Activated B cell treated with CpG ODN at 0.5 μM for 24 hours (primary cell): Measurements from ENCODE around the gene FLNC. TPM values are rescaled to one million over a fixed set of nuclear protein-coding genes. Genes with fewer than 3 reads are reported as not detected.

Experiments used
- ATAC-seq: fragments of 200-7000 bp; cut with Tn5 transposase; one replicate; pipeline ENCODE4 v1.10.0; 2021; ENCODE audit warnings: low read depth, mild to moderate bottlenecking, moderate library complexity
- CTCF ChIA-PET: fragments of 350-600 bp; sonication (Branson Sonifier 250); formaldehyde crosslinking; loops from one replicate; lab custom pipeline; 2021; ENCODE audit warnings: antibody characterized with exemption; lab: Charles Lee
- POLR2A ChIA-PET: fragments of 350-600 bp; sonication (Branson Sonifier 250); formaldehyde crosslinking; loops from one replicate; lab custom pipeline; 2021; ENCODE audit warnings: antibody characterized with exemption; lab: Charles Lee
- DNase-seq: peaks from one replicate; pipeline ENCODE4 v3.0.0; 2022
- H3K27ac Mint-ChIP-seq: one replicate; pipeline ENCODE4 v1.8.0; 2020; ENCODE audit warnings: mixed read lengths
- H3K27me3 Mint-ChIP-seq: one replicate; pipeline ENCODE4 v1.8.0; 2021; ENCODE audit warnings: mixed read lengths
- H3K36me3 Mint-ChIP-seq: one replicate; pipeline ENCODE4 v1.8.0; 2021; ENCODE audit warnings: low read depth, mixed read lengths
- H3K4me1 Mint-ChIP-seq: one replicate; pipeline ENCODE4 v1.8.0; 2021; ENCODE audit warnings: mixed read lengths
- H3K4me3 Mint-ChIP-seq: one replicate; pipeline ENCODE4 v1.8.0; 2020; ENCODE audit warnings: mild to moderate bottlenecking, mixed read lengths
- H3K9me3 Mint-ChIP-seq: one replicate; pipeline ENCODE4 v1.8.0; 2020; ENCODE audit warnings: mixed read lengths
- CTCF ChIP-seq: fragments of 200-600 bp; IDR thresholded peaks from one replicate; pipeline ENCODE4 v1.8.0; 2022; ENCODE audit warnings: antibody characterized with exemption, mild to moderate bottlenecking
- intact Hi-C: fragments of 100-400 bp; cut with micrococcal nuclease; formaldehyde crosslinking; loops from one replicate; pipeline ENCODE4 v1.15.1; 2024
- total RNA-seq: library from RNA; stranded (reverse); gene quantifications from 2 replicates; pipeline ENCODE4 v1.2.3, GENCODE V29; 2022

The FLNC gene
- total RNA-seq, 1 donor from 2014 or later, result not detected

DNA sequence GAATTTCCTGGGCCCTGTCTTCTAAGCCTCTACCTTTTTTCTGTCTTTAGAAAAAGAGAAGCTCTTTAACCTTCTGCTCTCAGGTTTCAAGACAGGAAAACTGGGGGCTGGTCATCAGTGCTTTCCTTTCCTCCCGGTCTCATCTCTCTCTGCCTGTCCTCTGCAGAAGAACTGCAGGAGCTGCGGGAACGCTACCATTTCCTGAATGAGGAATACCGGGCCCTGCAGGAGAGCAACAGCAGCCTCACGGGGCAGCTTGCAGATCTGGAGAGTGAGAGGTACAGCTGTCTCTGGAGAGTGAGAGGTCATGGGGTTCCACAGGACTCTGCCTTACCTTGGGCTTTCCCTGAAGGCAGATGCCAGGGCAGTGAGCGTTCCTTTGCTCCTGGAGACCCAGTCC is 25.7 kb upstream of the FLNC start:
- intact Hi-C loops, result no loop called here
- CTCF ChIA-PET, result no interaction called here
- H3K9me3 Mint-ChIP-seq, result no peaks in the 10 kb centered on the region

GRCh38 chr7:128805225-128805624 is 25.0 kb upstream of the FLNC start:
- no peak for TF ChIP-seq CTCF
- no peaks in the 10 kb centered on the region for H3K27me3 Mint-ChIP-seq
- ATAC-seq, result no peak
- CTCF ChIA-PET, result no interaction called here
- no peak for DNase-seq
- no peaks in the 10 kb centered on the region for H3K36me3 Mint-ChIP-seq
- H3K4me1 Mint-ChIP-seq, result no peaks in the 10 kb centered on the region
- no peaks in the 10 kb centered on the region for H3K9me3 Mint-ChIP-seq
- no peak overlapping the region for H3K4me3 Mint-ChIP-seq
- intact Hi-C loops, result no loop called here
- POLR2A ChIA-PET, result no interaction called here
- H3K27ac Mint-ChIP-seq, result no peak overlapping the region

More for the DNA sequence above, 25.7 kb upstream of the FLNC start:
- no peak overlapping the region for H3K27ac Mint-ChIP-seq
- H3K27me3 Mint-ChIP-seq, result no peaks in the 10 kb centered on the region
- no peak overlapping the region for H3K4me3 Mint-ChIP-seq
- H3K4me1 Mint-ChIP-seq, result no peaks in the 10 kb centered on the region
- POLR2A ChIA-PET, result no interaction called here
- ATAC-seq (no peak), DNase-seq (no peak)
- no peaks in the 10 kb centered on the region for H3K36me3 Mint-ChIP-seq
- no peak for TF ChIP-seq CTCF

DNA sequence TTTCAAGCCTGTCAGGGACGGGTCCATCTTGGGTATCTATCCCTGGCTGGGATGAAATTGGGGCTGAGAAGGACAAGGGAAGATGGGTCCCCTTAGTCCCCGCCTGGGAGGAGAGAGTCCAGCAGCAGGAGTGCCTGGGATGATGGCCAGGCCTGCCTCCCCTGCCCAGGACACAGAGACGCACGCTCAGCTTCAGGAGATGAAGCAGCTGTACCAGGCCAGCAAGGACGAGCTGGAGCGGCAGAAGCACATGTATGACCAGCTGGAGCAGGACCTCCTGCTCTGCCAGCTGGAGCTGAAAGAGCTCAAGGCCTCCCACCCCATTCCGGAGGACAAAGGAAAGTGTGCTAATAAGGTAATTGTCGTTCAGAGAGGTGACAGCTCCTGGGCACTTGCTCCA is 23.0 kb upstream of the FLNC start:
- no peak for TF ChIP-seq CTCF
- POLR2A ChIA-PET, result interaction anchor here (1.2 kb wide), 1 partner anchor 16 kb away, joined by 3 read pairs; no protein-coding TSS in a partner anchor
- no peaks in the 10 kb centered on the region for H3K27me3 Mint-ChIP-seq
- CTCF ChIA-PET, result interaction anchor here (1.5 kb wide), 1 partner anchor 76 kb away, joined by 7 read pairs; no protein-coding TSS in a partner anchor
- no peak for DNase-seq
- H3K4me1 Mint-ChIP-seq, result no peaks in the 10 kb centered on the region
- no peaks in the 10 kb centered on the region for H3K9me3 Mint-ChIP-seq
- intact Hi-C loops, result no loop called here
- ATAC-seq, result no peak
- H3K36me3 Mint-ChIP-seq, result no peaks in the 10 kb centered on the region
- no peak overlapping the region for H3K27ac Mint-ChIP-seq
- no peak overlapping the region for H3K4me3 Mint-ChIP-seq

- H3K27ac Mint-ChIP-seq, result no peak overlapping the region
- TF ChIP-seq CTCF, result no peak
- ChIA-PET POLR2A (no interaction called here), CTCF (no interaction called here)
- ATAC-seq (no peak), DNase-seq (no peak)
- H3K36me3 Mint-ChIP-seq, result no peaks in the 10 kb centered on the region
- H3K9me3 Mint-ChIP-seq, result no peaks in the 10 kb centered on the region
- H3K4me3 Mint-ChIP-seq, result no peak overlapping the region
- intact Hi-C loops, result no loop called here
- H3K4me1 Mint-ChIP-seq, result no peaks in the 10 kb centered on the region
- H3K27me3 Mint-ChIP-seq, result no peaks in the 10 kb centered on the region
These were observed 20.8 kb upstream of the FLNC start for GRCh38 chr7:128809363-128809762.

DNA sequence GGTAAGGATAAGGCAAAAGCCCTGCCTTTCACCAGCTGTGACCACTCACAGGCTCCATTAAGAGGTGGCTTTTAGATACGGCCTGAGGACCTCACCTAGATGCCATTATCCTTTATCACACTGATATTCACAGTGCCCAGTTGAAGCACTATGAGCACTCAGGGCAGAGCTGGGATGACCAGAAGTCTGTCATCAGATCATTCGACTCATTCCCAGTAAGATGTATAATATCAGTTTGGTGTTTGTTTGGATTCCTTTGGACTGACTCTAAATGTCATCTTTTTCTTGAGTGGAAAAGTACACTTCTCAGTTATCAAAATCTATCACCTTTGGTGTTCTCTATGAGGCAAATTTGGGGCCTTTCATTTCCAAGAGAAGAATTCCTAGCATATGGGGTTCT is 19.7 kb upstream of the FLNC start:
- ChIA-PET POLR2A (no interaction called here), CTCF (no interaction called here)
- intact Hi-C loops, result no loop called here
- TF ChIP-seq CTCF, result no peak
- ATAC-seq (no peak), DNase-seq (no peak)
- Mint-ChIP-seq H3K4me3 (no peak overlapping the region), H3K9me3 (no peaks in the 10 kb centered on the region), H3K27me3 (no peaks in the 10 kb centered on the region), H3K36me3 (no peaks in the 10 kb centered on the region), H3K4me1 (no peaks in the 10 kb centered on the region), H3K27ac (no peak overlapping the region)
